GM12875 (cell line): ENCODE data around the gene NUDCD3.
A peak's percentile ranks its signal among the peaks of the same experiment; 100 is the strongest.

Source experiments
- H3K4me3 ChIP-seq: one replicate; pipeline ENCODE4 v1.5.1; 2011; ENCODE audit warnings: low read depth, low read length, control low read depth
- TF ChIP-seq, protein P1 (sequence below): IDR thresholded peaks from 2 replicates; pipeline ENCODE4 v1.5.1; 2011; ENCODE audit warnings: low read depth, mild to moderate bottlenecking, control low read depth, inconsistent platforms, low read length, moderate library complexity, borderline replicate concordance; ENCODE audit not compliant: insufficient read depth

NUDCD3 gene

DNA sequence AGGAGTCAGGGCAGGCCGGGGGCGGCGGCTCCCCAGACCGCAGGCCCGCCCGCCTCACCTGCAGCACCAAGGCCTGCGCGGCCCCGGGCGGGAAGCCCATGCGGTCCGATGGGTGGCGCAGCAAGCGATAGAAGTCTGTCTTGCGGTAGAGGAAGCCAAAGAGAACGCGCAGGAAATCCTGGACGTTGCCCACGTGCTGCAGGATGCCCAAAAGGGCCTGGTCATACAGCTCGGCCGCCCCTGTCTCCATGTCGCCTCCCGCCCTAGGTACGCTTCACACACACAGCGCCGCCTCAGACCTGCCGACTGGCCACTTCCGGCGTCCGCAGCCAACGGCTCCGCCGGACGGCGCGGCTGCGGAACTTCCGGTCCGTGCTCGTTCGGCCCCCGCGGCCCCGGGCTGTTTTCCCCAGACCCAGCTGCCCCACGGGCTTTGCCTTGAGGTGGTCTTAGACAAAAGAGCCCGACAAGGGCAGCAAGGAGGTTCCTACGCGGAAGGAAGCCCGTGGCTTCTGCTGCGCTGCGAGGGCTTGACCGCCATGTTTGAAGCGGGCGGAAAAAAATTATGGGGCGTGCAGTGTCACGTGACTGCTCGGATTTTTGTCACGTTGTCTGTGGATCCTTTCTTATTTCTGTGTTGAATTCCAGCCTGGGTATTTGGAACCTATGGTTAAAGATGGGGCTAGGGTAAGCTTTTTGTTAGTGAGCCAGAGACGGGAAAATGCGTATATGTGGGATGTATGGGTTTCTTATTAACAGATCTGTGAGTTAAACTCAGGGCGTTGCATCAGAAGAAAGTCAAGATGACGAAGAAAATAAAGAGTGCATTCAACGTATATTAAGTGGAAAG, at the start of gene NUDCD3:
NUDCD3 (minus strand) TSS at position 308 of the 850 bp plus-strand sequence; CDS start at position 250, 58 bp downstream.
- TF ChIP-seq, protein P1, sequence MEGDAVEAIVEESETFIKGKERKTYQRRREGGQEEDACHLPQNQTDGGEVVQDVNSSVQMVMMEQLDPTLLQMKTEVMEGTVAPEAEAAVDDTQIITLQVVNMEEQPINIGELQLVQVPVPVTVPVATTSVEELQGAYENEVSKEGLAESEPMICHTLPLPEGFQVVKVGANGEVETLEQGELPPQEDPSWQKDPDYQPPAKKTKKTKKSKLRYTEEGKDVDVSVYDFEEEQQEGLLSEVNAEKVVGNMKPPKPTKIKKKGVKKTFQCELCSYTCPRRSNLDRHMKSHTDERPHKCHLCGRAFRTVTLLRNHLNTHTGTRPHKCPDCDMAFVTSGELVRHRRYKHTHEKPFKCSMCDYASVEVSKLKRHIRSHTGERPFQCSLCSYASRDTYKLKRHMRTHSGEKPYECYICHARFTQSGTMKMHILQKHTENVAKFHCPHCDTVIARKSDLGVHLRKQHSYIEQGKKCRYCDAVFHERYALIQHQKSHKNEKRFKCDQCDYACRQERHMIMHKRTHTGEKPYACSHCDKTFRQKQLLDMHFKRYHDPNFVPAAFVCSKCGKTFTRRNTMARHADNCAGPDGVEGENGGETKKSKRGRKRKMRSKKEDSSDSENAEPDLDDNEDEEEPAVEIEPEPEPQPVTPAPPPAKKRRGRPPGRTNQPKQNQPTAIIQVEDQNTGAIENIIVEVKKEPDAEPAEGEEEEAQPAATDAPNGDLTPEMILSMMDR, result 0 out of 2 replicates have a peak, but pooled peaks have one; percentile 9
- H3K4me3 ChIP-seq, result peak within 1 kb of the TSS; percentile 98

DNA sequence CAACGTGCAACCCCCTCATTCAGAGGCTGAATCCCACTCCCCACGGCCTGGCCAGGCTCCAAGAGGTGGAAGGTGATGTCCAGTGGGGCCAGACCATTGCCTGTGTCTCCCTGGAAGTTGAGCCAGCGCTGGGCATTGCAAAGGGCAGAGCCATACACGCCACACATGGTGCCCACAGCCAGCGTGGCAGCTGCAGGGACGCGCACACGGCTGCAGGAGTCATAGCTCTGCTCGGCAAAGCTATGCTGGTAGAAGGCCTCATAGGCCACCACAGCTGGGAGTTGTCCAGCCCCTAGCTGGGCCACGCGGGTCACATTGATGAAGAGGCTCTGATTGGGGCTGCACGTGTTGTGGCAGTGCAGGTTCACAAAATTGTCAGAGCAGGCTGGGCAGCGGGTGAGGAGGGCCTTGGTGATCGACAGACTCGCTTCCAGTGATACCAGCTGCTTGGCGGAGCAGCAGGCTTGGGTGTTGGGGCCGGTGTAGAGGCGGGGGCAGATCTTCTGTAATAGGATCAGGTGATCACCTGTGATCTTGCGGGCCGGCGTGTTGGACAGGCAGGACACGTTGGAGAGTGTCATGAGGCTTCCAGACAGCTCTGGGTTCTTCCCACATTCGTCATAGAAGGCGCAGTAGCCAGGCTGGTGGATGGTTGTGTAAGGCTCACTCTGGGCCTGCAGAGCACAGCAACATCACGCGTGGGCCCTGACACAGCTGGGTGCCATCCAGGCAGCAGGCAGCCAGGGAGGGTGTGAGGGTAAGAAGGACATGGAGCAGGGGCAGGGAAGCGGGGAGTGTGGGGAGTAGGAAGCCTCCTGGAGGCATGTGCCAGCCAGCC, 49.4 kb upstream of the NUDCD3 start:
- no peak overlapping the region for H3K4me3 ChIP-seq
- TF ChIP-seq, protein P1, result no peak

DNA sequence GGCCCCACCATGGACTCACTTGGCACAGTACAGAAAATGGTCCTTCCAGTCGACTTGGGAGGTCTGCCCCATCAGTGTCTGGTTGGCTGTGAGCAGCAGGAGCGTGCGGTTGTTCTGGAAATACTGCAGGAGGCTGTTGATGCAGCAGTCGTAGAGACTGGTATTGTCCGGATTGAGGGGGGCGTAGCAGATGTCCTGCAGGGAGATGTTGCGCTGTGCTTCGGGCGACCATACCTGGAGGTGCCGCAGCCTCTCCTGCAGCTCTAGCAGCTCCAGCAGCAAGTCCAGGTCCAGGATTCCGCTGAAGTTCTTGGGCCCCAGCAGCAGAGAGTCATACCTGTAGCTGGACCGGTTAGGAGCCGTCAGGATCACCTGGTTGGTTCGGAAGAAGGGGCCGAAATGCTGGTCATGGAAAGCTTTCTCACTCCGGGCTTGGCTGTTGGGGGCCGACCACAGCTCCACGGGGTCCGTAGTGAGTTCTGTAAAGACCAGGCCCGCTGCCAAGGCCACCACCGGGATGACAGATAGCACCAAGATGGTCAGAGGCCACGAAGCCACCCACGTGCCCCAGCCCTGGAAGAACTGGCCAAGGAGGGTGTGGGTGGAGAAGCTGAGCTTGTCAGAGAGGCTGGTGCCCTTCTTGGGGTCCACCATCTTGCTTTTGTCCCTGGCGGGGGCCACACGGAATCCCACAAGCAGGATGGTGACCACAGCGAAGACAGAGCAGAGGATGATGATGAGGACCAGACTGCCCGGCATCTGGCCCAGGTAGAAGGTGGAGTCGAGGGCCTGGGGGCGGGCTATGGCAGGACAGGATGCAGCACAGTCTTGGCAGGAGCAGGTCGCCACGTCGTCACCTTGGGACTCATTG, 48.6 kb upstream of the NUDCD3 start:
- TF ChIP-seq, protein P1, result no peak
- no peak overlapping the region for H3K4me3 ChIP-seq

DNA sequence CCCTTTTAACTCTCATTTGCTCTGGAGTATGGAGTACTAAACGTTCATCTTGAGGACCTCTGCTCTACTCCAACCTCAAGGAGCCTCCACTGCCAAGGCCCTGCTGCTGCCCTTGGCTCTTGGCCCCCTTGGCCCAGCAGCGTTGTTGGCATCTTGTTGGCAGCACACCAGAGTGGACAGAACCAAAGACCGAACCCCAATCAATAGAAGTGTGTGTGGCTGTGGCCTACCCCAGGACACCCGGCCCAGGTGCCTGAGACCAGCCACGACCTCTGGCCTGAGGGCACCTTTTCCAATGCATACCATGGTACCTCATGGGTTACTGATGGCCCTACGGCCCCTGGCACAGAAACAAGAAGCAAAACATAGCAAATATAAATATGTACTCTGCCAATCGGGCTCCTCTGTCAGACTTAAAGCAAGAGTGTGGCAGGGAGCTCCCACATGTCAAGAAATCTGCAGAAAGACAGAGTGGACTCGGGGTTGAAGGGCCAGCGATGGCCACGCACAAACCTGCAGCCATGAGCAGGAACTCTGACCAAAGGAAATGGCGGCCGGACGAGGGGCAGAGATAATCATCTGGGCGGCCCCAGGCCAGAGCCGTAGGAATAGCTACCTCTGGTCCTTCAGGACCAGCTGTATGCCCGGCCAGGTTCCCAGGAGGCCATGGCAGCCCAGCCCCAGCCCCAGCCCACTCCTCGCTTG, 47.8 kb upstream of the NUDCD3 start:
- TF ChIP-seq, protein P1, result no peak
- no peak overlapping the region for H3K4me3 ChIP-seq

DNA sequence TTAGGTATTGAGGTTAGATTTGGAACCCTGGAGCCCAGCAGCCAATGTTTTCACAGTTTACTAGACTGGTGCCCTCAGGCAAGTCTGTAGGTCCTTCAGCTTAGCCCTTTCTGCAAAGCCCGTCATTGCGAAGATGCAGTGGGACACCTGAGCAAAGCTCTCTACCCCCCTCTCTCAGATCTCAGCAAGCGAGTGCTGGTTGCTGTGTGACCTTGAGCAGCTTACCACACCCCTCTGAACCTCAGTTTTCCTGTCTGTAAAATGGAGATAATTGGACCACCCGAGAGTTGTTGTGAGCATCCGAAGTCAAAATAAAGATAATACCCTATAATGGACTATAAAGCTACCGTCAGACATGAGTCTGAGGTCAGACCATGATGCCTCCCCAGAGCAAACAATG, 47.0 kb upstream of the NUDCD3 start:
- no peak overlapping the region for H3K4me3 ChIP-seq

More for the DNA sequence above, 47.0 kb upstream of the NUDCD3 start:
- TF ChIP-seq, protein P1, result no peak
